Stimulated activated CD4-positive, alpha-beta T cell treated with anti-CD3 and anti-CD28 coated beads, Interleukin-12 subunit alpha, Interleukin-12 subunit beta, amount 100 ng/mL, for 4 hours (primary cell): ENCODE data around the gene CTTNBP2NL.
"Not testable (repeated sequence)": the region's sequence is repeated elsewhere in the genome, so short reads cannot be mapped to it uniquely, and the experiment has no call there.

Source experiments
- DNase-seq: peaks from one replicate; pipeline ENCODE4 v3.0.0-alpha.2; 2020

CTTNBP2NL gene

DNA sequence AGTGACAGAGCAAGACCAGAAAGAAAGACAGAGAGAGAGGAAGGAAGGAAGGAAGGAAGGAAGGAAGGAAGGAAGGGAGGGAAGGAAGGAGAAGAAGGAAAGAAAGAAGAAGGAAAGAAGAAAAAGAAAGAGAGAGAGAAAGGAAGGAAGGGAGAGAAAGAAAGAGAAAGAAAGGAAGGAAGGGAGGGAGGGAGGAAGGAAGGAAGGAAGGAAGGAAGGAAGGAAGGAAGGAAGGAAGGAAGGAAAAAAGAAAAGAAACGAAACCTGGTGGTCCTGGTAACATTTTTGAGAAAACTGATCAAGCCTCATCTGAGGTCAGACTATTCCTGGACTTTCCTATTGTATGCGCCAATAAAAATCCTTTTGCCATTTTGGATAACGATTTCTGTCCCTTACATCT lies 8.2 kb upstream of the CTTNBP2NL start:
- no peak for DNase-seq

DNA sequence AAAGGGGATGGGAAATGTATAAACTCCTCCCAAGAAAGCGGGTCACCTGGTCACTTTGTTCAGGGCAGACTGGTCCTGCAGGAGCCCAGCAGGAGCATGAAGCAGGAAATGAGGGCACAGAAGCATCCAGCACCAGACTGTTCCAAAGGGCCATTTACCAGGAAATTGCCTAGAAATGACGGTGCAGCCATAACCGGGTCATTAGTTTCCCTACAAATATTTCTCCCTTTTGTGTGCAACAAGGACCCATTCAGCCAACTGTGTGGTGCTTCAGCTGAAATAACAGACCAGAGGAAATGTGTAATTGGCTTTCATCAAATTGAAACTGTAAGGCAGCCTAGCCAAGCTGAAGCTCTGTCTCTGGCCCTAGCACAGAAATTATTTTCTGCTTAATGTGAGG lies 7.6 kb upstream of the CTTNBP2NL start:
- DNase-seq, result no peak

DNA sequence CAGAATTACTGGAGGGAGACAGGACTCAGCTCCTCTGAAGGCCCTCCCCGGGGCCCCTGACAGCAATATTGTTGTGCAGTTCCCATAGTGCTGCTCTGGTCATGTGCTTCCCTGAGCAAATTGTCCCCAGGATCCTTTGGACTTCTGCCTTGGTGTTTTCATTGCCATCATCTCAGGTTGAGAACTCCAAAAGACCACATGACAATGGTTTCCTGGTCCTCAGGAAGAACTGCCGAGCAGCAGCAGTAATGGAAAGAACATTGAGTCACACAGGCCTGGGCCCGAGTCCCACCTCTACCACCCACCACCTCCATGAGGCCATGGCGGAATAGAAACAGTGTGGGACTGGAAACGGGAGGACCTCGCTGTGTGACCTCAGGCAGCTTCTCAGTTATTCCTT lies 6.3 kb upstream of the CTTNBP2NL start:
- DNase-seq, result no peak

DNA sequence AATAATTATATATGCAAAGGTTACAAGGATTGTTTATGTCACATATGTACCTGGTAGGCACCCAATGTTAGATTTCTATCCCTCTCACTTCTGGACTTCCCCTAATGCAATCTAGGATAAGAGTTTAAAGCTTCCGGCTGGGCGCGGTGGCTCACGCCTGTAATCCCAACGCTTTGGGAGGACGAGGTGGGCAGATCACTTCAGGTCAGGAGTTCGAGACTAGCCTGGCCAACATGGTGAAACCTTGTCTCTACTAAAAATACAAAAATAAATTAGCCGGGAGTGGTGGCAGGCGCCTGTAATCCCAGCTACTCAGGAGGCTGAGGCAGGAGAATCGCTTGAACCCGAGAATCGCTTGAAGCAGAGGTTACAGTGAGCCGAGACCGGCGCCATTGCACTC lies 5.7 kb upstream of the CTTNBP2NL start:
- not testable (repeated sequence) for DNase-seq

DNA sequence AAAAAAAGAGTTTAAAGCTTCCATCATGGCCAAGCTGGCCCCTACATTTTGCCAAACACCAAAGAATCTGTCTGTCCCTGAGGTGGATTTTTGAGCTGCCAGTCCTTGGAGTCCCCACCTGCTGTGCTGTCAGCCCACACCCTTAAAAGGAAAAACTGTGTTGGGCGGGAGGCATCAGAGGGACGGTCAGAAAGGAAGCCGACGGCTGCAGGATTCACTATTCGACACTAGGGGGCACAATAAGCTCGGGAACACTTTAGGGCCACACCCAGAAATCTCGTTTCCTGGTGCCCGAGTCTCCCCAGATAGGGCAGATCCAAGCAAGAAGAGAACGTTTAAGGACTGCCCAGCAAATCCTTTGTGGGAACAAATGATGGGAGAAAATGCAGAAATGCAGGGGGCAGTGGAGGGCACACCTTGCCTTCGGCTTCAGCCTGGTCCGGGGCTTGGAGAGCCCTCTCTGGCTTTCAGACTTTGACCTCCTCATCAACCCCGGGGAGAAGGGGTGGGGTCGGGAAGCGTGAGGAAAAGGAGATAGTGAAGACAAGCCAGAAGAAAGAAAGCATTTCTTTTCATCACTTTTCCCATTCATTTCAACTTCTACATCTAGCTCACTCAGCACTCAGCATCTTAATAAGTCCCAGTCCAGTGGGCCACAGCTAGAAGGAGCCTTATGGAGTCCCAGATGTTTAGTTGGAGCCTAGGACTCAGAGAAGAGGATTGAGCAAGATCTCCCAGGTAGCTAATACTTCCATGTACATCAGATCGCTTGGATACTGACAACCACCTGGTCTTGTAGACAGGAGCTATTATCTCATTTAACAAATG lies 5.0 kb upstream of the CTTNBP2NL start:
- DNase-seq, result peak; percentile 71

DNA sequence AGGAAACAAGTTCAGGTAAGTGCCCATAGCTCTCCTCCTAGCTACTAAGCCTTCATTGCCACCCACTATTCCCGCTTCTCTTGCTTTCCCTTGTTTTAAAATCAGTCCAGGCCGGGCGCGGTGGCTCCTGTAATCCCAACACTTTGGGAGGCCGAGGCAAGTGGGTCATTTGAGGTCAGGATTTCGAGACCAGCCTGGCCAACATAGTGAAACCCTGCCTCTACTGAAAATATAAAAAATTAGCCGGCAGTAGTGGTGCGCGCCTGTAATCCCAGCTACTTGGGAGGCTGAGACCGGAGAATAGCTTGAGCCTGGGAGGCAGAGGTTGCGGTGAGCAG lies 4.4 kb upstream of the CTTNBP2NL start:
- no peak for DNase-seq

DNA sequence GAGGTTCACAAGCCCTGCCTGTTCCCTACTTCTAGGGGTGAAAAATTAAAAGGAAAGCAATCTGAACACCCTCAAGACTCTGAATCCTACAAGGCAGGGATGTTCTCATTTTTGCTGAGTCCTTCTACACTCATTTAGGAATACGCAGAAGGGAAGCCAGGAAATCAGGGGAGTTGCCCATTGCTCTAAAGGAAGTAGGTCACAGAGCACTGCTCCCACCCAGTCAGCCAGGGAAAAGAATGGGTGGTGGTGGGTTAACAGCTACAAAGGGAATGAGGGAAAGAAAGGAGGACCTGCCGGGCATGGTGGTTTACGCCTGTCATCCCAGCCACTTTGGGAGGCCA lies 2.4 kb upstream of the CTTNBP2NL start:
- no peak for DNase-seq

DNA sequence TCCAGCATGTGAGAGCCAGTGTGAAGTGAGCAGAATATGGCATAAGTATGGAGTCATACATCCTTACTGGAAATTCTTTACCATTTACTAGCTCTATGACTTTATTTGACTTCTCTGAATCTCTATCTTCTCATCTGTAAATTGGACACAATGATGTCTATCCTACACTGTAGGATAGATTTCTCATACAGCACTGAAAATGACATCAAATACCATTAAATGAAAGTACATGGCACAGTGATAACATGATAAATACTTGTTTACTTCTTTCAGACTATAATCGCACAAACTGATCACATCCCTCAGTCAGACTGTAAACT lies 1.3 kb upstream of the CTTNBP2NL start:
- no peak for DNase-seq

DNA sequence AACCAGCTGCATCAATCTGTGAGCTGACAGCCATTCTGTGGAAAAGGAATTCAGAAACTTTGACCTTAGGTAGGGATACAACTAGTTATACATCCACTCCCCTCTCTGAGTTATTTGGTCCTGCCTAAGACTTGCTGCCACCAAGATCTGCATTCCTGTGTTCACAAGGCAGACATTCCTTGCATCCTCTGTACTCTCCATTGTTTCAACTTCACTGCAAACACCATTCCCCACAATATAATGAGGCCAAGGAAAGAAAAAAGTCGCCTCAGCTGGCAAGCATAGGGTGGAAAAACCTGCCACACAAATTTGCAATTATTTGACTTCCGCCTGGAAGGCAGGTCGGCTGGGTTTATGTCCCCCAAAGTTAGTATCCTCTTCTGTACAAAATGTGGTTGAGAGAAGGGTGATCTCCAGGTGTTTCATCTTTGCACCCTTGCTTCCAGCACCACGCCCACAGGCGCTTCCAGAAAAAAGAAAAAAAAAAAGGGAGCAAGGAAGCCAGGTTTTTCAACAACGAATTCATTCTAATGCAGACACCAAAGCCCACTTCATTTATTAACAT lies 676 bp upstream of the CTTNBP2NL start:
- DNase-seq, result no peak

DNA sequence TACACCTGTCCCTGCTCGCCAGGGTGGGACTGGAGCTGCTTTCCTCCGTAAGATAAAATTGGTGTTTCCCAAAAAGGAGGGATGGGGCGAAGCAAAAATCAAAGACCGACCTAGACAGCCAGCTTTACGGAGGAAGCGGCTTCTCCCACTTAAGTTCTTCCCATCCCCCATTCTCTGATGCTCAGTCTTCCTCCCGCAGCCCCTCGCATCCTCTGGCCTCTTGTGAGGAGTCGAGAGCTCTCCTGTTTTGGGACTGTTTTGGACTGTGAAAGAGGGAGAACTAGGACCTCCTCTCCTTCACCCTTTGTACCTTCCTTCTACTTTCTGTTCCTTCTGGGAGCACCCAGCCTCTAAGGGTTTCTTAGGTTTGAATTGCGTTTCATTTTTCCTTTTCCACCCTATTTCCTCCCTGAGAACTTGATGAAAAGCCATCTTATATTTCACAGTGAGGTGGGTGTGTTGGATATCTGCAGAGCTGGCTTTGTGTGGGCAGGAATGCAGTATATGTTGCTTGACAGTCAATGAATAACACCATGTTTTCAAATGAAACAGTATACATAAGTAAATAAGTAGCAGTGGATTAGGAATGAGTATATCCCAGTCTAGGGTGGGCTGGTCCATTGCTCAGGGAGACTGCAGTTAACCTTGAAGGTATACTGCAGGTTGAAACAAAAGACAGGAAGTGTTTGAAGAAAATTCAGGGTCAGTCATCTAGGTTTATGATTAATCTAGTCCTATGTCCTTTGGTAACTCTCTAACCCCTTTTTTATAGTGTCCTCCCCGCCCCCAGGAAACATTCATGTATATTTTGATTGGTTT lies 848 bp downstream of the CTTNBP2NL start:
- DNase-seq, result no peak

DNA sequence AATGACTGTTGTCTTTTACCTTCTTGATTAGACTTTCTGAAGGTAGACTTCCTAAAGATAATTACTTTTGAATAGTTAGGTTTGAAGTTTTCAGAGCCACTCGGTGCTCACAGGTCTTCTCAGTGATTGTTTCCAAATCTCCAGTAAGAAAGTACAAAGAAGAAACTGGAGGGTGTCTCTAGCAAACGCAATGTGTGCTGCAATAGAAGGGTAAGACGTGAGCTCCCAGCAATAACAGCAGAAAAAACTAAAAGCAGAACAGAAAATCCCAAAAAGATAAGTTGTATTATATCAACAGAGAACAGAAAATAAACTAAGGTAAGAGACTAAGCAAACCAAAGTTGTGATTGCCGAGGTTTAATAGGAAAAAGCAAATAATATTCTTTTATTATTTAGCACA lies 1.8 kb downstream of the CTTNBP2NL start:
- no peak for DNase-seq

DNA sequence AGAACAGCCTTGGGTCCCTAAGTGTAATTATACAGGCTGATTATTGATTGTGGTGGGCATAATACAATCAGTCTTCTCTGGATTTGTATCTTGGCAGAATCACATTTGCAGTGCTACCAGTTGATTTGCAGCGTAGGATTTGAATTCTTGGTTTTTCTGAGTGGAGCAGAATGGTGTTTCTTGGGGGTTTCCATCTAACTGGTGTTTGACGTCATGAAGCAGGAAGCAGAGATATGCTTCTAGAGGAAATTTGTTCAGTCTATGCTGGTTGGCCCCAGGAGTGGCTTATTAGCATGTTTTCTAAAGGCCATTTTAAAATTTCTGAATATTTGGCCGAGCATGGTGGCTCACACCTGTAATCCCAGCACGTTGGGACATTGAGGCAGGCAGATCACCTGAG lies 3.4 kb downstream of the CTTNBP2NL start:
- DNase-seq, result no peak

DNA sequence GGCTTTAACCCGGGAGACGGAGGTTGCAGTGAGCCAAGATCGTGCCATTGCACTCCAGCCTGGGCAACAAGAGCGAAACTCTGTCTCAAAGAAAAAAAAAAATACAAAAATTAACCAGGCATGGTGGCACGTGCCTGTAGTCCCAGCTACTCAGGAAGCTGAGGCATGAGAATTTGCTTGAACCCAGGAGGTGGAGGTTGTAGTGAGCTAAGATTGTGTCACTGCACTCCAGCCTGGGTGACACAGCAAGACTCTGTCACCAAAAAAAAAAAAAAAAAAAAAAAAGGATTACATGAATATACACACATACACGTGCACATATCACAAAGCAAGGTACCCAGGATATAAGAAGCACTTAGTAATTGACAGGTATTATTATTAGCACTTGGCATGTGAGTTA lies 4.7 kb downstream of the CTTNBP2NL start:
- not testable (repeated sequence) for DNase-seq

DNA sequence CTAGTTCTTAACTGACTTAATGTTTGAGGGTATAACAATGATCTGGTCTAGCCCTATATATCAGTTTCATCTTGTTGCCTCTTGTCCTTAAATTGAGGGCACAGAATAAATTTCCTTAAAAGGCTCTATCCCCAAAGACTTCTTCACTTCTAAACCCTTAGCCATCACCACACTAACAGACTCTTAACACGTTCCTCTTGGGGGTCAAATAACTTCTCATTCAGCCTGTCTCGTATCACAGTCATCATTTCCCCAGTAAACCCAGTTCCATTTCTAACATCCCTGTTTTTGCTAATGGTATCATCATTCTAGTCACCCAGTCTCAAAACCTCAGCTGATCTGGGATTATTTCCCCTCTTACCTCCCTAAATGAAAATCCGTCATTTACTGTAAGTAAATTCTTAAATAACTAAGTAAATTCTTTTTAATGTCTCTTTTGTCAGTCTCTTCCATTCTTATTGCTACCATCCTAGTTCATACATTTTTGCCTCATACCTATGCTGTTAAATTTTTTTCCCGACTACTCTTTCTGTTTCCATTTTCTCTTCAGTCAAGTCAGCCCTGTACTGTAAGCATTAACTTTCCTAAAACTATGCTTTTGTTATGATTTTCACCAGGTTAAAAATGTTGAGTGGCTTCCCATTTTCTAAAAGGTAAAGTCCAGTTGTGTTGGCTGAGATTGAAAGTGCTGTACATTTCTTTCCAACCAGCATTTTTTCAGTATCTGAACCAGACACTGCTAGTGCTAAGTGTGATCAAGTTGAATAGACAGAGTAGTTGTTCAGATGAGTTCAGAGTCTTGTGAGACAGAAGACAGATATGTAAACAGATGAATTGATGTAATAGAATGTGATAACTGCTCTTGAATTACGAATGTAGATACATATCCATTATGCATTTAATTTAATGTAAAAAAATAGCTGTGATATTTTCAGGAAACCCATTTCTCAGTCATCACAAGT lies 6.9 kb downstream of the CTTNBP2NL start:
- no peak for DNase-seq

DNA sequence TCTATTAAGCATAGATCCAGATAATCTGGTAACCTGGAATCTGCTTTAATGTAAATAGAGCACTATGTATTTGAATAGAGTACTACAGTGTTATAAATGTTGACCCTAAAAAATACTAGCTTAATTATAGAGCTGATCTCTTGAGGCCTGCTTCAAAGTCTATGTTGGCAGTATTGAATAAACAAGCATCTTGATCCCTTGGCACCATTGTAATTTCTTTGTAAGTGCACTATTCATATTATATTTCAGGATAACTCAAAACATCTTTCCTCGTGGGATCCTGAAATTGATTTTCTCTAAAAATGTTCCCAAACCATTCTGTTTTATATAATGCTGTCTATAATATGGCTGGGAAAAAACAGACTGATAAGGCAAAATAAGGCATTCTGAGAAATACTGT lies 10.8 kb downstream of the CTTNBP2NL start:
- no peak for DNase-seq

DNA sequence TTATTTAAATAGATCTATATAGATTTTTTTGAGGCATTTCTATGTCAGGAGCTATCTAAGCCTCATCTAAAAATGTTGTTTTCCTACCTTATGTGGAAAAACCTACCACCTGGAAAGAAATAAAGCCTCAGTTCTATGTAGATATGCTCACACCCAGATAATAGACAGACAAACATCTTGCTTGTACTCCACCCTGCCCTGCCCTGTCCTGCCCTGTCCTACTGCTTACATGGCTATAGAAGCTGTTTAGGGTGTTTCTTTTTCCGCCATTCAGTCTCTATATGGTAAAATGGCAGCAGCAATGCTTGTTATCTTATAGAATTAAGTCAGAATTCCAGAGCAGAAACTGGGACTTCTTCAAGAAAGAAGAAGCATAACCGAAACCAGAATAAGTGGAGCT lies 13.4 kb downstream of the CTTNBP2NL start:
- DNase-seq, result no peak

DNA sequence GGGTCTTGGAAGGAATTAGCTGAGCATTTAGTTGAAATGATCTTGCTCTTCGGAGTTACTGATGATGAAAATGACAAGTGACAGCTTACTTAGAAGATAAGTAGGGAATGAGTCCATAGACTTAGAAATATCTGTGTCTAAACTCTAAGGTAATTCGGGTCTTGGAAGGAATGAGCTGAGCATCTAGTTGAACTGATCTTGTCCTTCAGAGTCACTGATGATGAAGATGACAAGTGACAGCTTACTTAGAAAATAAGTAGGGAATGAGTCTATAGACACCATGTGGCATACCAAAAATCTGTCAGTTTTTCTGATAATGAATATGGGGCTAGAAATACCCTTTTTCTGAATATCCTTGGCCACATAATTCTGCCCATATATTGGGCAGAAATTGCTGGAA lies 14.7 kb downstream of the CTTNBP2NL start:
- DNase-seq, result no peak

DNA sequence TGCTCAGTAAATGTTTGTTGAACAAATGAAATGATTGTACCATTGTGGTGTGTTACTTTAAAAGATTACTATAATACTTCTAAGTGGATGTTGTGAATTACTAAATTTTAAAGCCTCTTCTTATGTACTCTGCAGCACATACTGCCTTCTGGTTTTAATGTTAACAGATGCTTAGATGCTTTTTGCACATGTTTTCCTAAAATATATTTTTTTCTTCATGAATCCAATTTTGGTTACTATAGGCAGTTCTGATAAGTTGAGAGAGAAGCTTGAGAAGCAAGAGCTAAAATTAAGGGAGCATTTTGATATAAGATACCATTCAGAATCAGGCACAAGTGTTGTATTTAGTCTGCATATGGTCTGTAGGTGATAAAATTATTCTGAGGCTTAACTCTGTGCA lies 21.3 kb downstream of the CTTNBP2NL start:
- DNase-seq, result no peak

DNA sequence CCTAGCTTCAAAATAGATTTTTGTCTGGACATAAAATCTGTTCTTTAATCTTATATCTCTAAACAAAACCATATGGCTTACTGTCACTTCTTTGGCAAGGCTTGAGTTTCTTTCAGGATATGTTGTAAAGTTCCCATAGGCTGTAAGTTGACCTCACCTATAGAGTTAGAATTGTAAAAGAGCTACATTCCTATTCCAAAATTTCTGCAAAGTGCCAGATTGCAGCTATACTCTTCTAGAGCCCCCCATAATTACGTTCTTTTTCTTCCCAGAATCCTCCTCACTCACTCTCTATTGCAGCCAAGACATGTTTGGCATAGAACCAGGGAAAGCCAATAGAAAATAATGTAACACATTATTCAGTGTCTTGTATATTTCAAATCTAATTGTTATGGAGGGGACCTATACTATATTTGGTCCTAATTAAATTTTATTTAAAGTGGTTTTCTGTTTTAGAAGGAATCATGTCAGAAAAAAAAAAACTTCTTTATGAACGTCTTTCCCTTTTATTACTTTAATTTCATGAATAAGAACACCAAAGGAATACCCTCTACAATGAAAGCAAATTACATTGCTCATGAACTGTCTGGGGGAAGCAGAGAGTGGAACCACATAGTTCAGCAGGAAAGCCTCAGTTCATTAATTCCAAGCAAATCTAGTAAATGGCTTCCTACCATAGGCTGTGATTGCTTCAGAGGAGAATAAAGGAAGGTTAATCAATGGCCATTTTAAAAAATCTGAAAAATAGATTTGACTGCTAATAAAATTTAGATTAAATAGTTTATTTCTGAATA lies 22.3 kb downstream of the CTTNBP2NL start:
- DNase-seq, result no peak

DNA sequence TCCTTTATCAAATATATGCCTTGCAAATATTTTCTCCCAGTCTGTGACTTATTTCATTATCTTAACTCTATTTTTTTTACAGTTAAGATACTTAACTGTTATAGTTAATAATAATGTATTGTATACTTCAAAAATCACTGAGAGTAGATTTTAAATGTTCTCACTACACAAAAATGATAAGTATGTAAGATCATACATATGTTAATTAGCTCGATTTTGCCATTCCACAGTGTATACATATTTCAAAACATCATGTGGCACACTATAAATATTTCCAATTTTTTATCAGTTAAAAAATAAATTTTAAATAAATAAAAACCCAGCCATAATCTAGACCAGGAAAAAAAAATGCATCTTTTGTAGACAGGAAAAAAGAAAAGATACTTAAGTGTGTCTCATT lies 27.2 kb downstream of the CTTNBP2NL start:
- DNase-seq, result no peak

DNA sequence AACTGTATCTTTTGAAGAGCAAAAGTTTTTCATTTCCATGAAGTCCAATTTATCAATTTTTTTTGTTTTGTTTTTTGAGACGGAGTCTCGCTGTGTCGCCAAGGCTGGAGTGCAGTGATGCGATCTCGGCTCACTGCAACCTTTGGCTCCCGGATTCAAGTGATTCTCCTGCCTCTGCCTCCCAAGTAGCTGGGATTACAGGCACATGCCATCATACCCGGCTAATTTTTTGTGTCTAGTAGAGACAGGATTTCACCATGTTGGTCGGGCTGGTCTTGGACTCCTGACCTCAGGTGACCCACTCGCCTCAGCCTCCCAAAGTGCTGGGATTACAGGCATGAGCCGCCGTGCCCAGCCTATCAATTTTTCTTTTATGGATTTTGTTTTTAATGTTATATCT lies 27.7 kb downstream of the CTTNBP2NL start:
- not testable (repeated sequence) for DNase-seq

DNA sequence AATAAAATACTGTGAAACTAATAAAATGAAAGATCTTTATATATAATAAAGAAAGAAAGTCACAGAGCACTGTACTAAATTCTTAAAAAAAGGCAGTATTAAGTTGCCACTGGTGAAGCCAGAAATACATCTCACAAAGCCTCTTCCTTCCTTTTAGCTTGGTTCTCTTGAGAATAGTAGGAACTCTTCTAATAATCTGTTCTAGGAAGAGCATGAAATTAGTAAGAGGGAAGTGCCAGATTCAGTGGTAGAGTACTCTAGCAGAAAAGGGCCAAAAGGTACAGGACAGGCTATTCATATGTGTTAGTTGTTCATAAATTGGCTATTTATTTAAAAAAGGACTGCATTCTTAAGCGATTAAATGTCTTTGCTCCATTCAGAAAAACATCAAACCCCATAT lies 33.7 kb downstream of the CTTNBP2NL start:
- no peak for DNase-seq
